GM19025 (cell line): ENCODE results near the gene SLC19A3.

Source experiments
- ATAC-seq: cut with Tn5 transposase; IDR thresholded peaks from one replicate; pipeline ENCODE4 v1.9.1; 2021; ENCODE audit warnings: mild to moderate bottlenecking, low read depth, moderate library complexity; ENCODE audit not compliant: unreplicated experiment

SLC19A3 gene

GRCh38 chr2:227642656-227643055 is 75.2 kb downstream of the SLC19A3 start:
- ATAC-seq = no peak

- ATAC-seq = no peak
These were observed 83.6 kb downstream of the SLC19A3 start for GRCh38 chr2:227634201-227634600.
